Measurements from ENCODE around the gene TMEM95.

The TMEM95 gene

DNA sequence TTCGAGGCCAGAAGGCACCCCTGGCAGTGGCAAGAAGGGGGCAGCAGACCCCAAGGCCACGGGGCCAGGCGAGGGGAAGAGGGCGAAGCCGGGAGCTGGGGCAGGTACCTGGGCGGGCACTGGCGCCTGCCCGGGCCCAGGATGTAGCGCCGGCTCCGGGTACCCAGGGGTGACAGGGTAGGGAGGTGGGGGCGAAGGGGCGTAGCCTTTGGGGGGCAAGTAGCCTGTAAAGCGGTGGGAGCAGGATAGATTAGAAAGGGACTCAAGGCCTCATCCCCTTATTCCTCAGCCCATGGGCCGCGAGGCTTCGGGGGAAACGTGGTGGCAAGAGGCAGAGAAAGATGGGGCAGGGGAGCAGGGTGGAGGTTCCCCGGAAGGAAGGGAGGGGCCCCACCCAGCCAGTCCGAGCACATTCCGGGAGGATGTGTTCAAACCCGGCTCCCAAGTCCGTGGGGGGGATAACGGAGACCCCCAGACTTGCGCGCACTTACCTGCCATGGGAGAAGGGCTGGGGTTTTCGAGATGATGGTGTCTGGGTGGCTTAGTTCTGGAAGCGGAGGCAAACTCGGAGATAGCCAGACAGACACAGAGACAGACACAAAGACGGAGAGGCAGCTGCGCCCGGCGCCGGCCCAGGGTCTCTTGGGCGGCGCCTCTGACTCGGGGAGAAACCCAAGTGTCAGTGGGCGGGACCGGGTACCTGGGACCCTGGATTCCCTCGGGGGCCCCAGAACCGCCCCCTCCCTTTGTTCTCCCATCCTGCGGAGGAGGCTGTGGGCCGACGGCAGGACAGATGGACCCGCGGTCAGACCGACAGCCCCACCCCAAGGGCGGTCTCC, 38.9 kb downstream of the TMEM95 start:
- DNase-seq (peak; percentile 49), ATAC-seq (ENCODE audit: insufficient read depth, low read depth) (peak; percentile 51)
- Histone ChIP-seq H3K4me2 (ENCODE audit: insufficient read depth, low read length) (peak overlapping the region; percentile 85), H3K4me1 (ENCODE audit: insufficient read depth, low read length) (peaks cover 20% of the 10 kb centered on the region), H3K79me2 (ENCODE audit: insufficient read depth, low read length) (no peaks in the 10 kb centered on the region), H4K20me1 (ENCODE audit: insufficient read depth, low read length) (no peaks in the 10 kb centered on the region), H2AFZ (ENCODE audit: low read depth, low read length) (peak overlapping the region; percentile 81), H3K36me3 (ENCODE audit: insufficient read depth, low read length) (no peaks in the 10 kb centered on the region), H3K4me3 (ENCODE audit: low read depth in 1 of 2, low read length in 2 of 2) (peak overlapping the region; percentile 38 to 79; a peak in 3 of 4 replicates), H3K27me3 (ENCODE audit: insufficient read depth, low read length, poor library complexity) (no peaks in the 10 kb centered on the region), H3K9ac (ENCODE audit: low read depth, low read length) (peak overlapping the region; percentile 76), H3K27ac (ENCODE audit: low read length) (peak overlapping the region; percentile 31), H3K9me3 (ENCODE audit: insufficient read depth, low read length, severe bottlenecking) (no peaks in the 10 kb centered on the region)
- TF ChIP-seq EZH2 (IDR thresholded peaks at IDR 0.05; ENCODE audit: borderline replicate concordance, low read depth, low read length, severe bottlenecking) (no peak), CTCF (IDR thresholded peaks at IDR 0.05; ENCODE audit: borderline replicate concordance, extremely low read depth, low read length, poor library complexity, severe bottlenecking) (peak; percentile 39)

- Histone ChIP-seq H2AFZ (ENCODE audit: low read depth, low read length) (peak within 1 kb of the TSS; percentile 81), H3K9ac (ENCODE audit: low read depth, low read length) (peak within 1 kb of the TSS; percentile 76), H3K79me2 (ENCODE audit: insufficient read depth, low read length) (no peaks in the 10 kb centered on the region), H3K9me3 (ENCODE audit: insufficient read depth, low read length, severe bottlenecking) (no peaks in the 10 kb centered on the region), H3K4me1 (ENCODE audit: insufficient read depth, low read length) (peaks cover 20% of the 10 kb centered on the region), H3K27ac (ENCODE audit: low read length) (peak within 1 kb of the TSS; percentile 75), H3K27me3 (ENCODE audit: insufficient read depth, low read length, poor library complexity) (no peaks in the 10 kb centered on the region), H3K36me3 (ENCODE audit: insufficient read depth, low read length) (no peaks in the 10 kb centered on the region), H3K4me3 (ENCODE audit: low read depth in 1 of 2, low read length in 2 of 2) (peak within 1 kb of the TSS; percentile 38 to 79; a peak in 3 of 4 replicates), H3K4me2 (ENCODE audit: insufficient read depth, low read length) (peak within 1 kb of the TSS; percentile 85), H4K20me1 (ENCODE audit: insufficient read depth, low read length) (no peaks in the 10 kb centered on the region)
- ATAC-seq (ENCODE audit: insufficient read depth, low read depth) (peak; percentile 91), DNase-seq (peak; percentile 83)
- TF ChIP-seq CTCF (IDR thresholded peaks at IDR 0.05; ENCODE audit: borderline replicate concordance, extremely low read depth, low read length, poor library complexity, severe bottlenecking): peak; percentile 41
- no peak for TF ChIP-seq EZH2 (IDR thresholded peaks at IDR 0.05; ENCODE audit: borderline replicate concordance, low read depth, low read length, severe bottlenecking)
Measured at GRCh38 chr17:7394452-7395191, 39.7 kb downstream of the TMEM95 start, which contains the start of gene PLSCR3. TSS of gene PLSCR3 (minus strand) at chr17:7394525. CDS start at chr17:7394110, 415 bp downstream.

DNA sequence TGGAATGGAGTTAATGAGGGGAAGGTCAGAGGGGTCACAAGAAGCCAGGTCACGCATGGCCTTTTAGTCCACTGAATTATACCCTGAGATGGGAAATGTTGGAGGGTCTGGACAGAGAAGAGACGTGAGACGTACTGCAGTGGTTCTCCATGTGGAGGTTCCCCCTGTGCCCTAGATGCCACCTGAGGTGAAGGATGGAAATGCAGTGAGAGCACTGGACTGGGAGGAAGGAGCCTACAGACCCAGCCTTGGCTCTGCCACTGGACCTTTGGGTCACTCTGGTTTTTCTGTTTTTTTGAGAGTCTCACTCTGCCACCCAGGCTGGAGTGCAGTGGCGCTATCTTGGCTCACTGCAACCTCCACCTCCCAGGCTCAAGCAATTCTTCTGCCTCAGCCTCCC, 41.2 kb downstream of the TMEM95 start:
- Histone ChIP-seq H3K4me2 (ENCODE audit: insufficient read depth, low read length) (no peak overlapping the region), H3K36me3 (ENCODE audit: insufficient read depth, low read length) (no peaks in the 10 kb centered on the region), H3K27me3 (ENCODE audit: insufficient read depth, low read length, poor library complexity) (no peaks in the 10 kb centered on the region), H3K79me2 (ENCODE audit: insufficient read depth, low read length) (no peaks in the 10 kb centered on the region), H3K9me3 (ENCODE audit: insufficient read depth, low read length, severe bottlenecking) (no peaks in the 10 kb centered on the region), H3K27ac (ENCODE audit: low read length) (no peak overlapping the region), H3K4me3 (ENCODE audit: low read depth in 1 of 2, low read length in 2 of 2) (no peak overlapping the region), H4K20me1 (ENCODE audit: insufficient read depth, low read length) (no peaks in the 10 kb centered on the region), H3K9ac (ENCODE audit: low read depth, low read length) (no peak overlapping the region), H2AFZ (ENCODE audit: low read depth, low read length) (no peak overlapping the region), H3K4me1 (ENCODE audit: insufficient read depth, low read length) (peaks cover 20% of the 10 kb centered on the region)
- DNase-seq (no peak), ATAC-seq (ENCODE audit: insufficient read depth, low read depth) (no peak)
- TF ChIP-seq CTCF (IDR thresholded peaks at IDR 0.05; ENCODE audit: borderline replicate concordance, extremely low read depth, low read length, poor library complexity, severe bottlenecking): no peak
- no peak for TF ChIP-seq EZH2 (IDR thresholded peaks at IDR 0.05; ENCODE audit: borderline replicate concordance, low read depth, low read length, severe bottlenecking)

All from DND-41 (cell line).